Anterior cingulate cortex (tissue), 58 donors: Measurements from ENCODE around the gene RPS6KA5.

ENCODE experiments used
- DNase-seq, 58 donors: peaks; one replicate each; lab custom pipeline; 2025; lab: John Stamatoyannopoulos, UW

The RPS6KA5 gene

GRCh38 chr14:90815822-90816662 lies 244.4 kb downstream of the RPS6KA5 start, which contains the start of gene TTC7B:
Gene TTC7B (minus strand): TSS chr14:90816430. CDS start chr14:90816295, 135 bp downstream.
- DNase-seq = peak in 8 of 58 donors; percentile 25 to 52 (median 32)

GRCh38 chr14:90815572-90815821 lies 244.9 kb downstream of the RPS6KA5 start:
- DNase-seq = no peak

GRCh38 chr14:90814806-90815571 lies 245.5 kb downstream of the RPS6KA5 start:
- no peak for DNase-seq

GRCh38 chr14:90813442-90813841 lies 247.0 kb downstream of the RPS6KA5 start:
- DNase-seq = no peak

GRCh38 chr14:90812109-90812508 lies 248.3 kb downstream of the RPS6KA5 start:
- DNase-seq = no peak

- DNase-seq = no peak
Observed at GRCh38 chr14:90811641-90812040, 248.8 kb downstream of the RPS6KA5 start.

- no peak for DNase-seq
Observed at GRCh38 chr14:90810806-90811205, 249.6 kb downstream of the RPS6KA5 start.

- DNase-seq = no peak
Observed at GRCh38 chr14:90809530-90810312, 250.7 kb downstream of the RPS6KA5 start.

- DNase-seq = no peak
Observed at GRCh38 chr14:90808759-90809529, 251.5 kb downstream of the RPS6KA5 start.

GRCh38 chr14:90807060-90807459 lies 253.4 kb downstream of the RPS6KA5 start:
- no peak for DNase-seq

- peak in 46 of 58 donors; percentile 17 to 75 (median 50) for DNase-seq
Observed at GRCh38 chr14:90805662-90806540, 254.5 kb downstream of the RPS6KA5 start.

- no peak for DNase-seq
Observed at GRCh38 chr14:90805084-90805391, 255.4 kb downstream of the RPS6KA5 start.

- no peak for DNase-seq
Observed at GRCh38 chr14:90804292-90805083, 256.0 kb downstream of the RPS6KA5 start.

GRCh38 chr14:90803249-90803648 lies 257.2 kb downstream of the RPS6KA5 start:
- DNase-seq = no peak

GRCh38 chr14:90799420-90799819 lies 261.0 kb downstream of the RPS6KA5 start:
- no peak for DNase-seq

GRCh38 chr14:90797919-90798318 lies 262.5 kb downstream of the RPS6KA5 start:
- DNase-seq = no peak
